Renal cortical epithelial cell (primary cell): ENCODE data around the gene AQP7. TPM values are rescaled to one million over a fixed set of nuclear protein-coding genes. Genes with fewer than 3 reads are reported as not detected.
A peak's percentile ranks its signal among the peaks of the same experiment; 100 is the strongest.
"Not testable (repeated sequence)": the region's sequence is repeated elsewhere in the genome, so short reads cannot be mapped to it uniquely, and the experiment has no call there.

Experiments used
- DNase-seq: peaks from one replicate; pipeline ENCODE4 v3.0.0-alpha.2; 2011; ENCODE audit warnings: low read depth
- total RNA-seq: library from RNA; depleted of rRNA; stranded (reverse); fragments of >200 nt; gene quantifications from 2 replicates; pipeline ENCODE4 v1.2.3, GENCODE V29; 2014

AQP7 gene
- total RNA-seq = 0.25 TPM in 1 of 2 replicates, not detected in the other

DNA sequence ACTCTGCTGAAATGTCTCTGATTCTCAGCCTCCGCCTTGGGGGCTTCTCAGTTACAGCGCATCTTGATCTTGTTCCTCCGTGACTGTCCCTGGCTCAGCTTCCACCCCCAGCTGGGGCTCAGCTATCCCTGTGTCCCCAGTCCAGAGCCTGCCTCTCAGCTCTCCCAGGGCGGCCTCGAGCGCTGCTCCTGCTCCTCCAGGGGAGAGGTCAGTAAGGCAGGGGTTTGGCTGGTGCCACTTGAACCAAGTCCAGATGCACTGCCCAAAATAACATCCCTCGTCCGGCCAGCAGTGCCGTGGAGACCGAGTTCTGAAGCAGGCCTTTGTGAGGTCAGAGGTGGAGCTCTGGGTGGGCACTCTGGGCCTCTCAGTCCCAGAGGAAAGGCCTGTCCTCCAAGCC is at the start of gene AQP7:
Gene AQP7, minus strand, starts transcription at position 198 of the 400 bp plus-strand sequence. CDS start 1,306 bp downstream, outside the sequence.
- not testable (repeated sequence) for DNase-seq

DNA sequence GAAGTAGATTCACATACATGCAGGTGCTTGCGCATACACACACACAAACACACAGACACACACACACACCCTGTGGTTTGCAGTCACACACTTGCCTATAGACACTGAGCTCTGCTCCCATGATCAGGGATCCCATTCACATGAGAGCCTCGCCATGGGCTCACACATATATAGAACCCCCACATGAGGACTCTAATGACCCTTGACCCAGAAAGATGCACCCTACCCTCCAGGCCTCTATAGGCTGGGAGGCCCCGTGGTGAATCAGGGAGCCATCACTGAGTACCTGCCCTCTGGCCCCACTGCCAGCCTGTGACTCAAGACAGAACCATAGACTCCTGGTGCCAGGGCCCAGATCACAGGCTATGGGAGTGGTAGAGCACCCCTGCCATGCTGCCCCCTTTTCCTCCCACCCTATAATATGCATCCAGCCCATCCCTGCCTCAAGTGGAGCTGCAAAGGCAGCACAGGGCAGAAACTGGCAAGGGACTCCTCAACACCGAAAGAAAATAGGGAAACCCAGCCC is 48.3 kb upstream of the AQP7 start:
- no peak for DNase-seq

DNA sequence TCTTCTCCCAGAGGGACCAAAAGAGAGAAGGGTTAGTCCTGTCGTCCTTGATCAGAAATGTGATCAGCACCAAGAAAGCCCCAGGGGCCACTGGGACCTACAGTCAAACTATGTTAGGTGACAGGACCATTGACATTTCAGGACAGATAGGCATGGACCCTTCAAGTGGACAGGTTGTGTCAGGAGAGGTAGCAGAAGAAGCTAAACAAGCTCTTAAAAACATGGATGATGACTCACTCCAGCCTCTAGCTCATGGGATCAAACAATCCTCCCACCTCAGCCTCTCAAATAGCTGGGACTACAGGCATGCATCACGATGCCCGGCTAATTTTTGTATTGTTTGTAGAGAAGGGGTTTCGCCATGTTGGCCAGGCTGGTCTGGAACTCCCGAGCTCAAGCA is 47.3 kb upstream of the AQP7 start:
- DNase-seq = no peak

DNA sequence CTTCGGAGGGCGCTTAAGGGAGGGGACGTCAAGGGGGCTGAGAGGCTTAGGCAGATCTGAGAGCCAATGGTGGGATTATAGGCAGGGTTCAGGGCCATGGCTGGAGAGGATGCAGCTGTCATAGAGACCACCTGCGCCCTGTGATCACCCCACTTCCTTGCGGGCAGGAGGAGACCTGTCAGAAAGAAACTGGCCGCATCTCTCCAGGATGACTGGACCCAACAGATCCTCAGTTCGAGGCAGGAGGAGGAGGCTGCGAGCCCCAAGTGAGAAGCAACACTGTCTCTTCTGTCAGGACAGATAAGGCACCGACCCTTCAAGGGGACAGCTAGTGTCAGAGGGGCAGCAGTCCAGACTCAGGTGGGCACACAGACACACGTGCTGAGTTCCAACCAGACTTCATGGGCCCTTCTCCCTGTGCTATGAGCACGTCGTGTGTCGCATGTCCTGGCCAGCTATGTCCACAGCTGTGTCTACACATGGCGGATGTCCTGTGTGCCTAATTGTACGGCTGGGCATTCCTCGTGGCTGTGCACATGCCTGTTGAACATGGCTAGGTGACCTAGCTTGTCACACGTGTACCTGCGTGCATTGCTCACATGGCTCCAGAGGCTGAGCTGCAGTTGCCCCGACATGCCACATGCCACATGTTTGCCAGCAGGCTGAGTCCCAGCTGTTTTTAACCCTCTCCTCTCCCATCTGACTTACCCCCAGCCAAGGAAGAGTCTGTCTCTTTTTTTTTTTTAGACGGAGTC is 45.6 kb upstream of the AQP7 start:
- no peak for DNase-seq

DNA sequence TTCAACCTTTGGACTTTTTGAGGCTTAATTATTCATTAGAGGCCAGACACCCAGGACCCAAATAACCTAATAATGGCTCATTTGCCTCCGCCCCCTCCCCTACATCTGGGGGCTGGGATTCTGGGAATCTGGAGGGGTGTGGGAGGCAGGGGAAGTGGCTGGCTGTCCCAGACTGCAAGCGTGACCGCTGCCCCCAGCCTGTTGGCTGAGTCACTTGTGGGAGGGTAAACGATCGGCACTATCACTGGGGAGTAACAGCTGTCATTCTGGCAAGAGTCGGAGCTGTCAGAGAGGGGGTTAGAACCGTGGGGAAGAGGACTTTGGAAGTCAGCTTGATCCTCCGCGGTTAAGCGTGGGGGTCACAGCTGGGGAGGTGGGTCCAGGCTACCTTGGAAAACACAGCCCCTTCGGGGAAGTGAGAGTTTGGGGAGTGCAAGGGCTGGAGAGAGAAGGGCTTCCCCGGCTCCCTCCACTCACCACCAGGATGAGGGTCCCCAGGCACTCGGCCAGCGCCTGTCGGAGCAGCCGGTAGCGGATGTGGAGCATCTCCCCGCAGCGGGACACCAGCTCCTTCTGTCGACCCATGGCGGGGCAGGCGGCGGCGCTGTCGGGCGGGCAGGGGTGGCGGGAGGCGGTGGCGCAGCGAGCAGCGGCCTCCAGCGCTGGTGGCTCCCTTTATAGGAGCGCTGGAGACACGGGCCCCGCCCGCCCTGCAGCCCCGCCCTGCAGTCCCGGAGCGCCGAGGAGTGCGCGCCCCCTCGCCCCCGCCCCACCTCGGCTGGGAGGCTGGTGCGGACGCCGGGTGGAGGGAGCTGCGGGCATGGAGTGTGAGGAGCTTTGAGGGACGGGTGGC is 44.8 kb upstream of the AQP7 start, which contains the start of gene AQP3:
Gene AQP3, minus strand, starts transcription at position 648 of the 853 bp plus-strand sequence. Its CDS starts 63 bp downstream, at position 585.
- DNase-seq = peak; percentile 85

DNA sequence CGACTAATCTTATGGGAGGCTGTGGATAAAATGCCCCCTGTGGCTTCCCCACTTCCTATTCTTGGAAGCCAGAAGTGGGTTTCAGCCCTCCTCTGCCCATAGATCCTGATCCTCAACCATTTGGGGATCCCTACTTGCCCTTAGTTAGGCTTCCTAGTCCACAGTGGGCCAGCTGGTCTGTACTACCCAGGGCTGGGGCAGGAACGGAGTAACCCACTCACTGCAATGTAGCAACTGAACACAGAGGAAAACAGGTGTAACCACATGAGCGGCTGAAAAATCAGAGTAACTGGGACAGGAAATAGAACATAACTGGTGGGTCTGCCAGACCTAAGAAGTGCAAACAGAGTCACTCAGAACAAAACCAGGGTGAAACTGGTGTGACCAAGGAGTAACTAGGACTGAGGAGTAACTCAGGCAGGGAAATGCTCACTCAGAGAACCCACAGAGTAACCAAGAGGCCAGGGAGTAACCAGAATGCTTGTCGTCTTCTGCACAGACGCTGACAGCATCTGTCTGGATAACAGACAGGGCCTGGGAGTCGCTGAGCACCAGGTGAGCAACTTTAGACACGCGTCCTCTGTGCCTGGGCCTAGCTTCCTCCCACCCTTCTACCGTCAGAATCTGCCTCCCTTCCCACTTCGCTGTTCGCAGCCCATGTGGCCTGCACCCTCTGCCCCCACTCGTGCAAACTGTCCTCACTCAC is 44.0 kb upstream of the AQP7 start:
- peak; percentile 62 for DNase-seq

DNA sequence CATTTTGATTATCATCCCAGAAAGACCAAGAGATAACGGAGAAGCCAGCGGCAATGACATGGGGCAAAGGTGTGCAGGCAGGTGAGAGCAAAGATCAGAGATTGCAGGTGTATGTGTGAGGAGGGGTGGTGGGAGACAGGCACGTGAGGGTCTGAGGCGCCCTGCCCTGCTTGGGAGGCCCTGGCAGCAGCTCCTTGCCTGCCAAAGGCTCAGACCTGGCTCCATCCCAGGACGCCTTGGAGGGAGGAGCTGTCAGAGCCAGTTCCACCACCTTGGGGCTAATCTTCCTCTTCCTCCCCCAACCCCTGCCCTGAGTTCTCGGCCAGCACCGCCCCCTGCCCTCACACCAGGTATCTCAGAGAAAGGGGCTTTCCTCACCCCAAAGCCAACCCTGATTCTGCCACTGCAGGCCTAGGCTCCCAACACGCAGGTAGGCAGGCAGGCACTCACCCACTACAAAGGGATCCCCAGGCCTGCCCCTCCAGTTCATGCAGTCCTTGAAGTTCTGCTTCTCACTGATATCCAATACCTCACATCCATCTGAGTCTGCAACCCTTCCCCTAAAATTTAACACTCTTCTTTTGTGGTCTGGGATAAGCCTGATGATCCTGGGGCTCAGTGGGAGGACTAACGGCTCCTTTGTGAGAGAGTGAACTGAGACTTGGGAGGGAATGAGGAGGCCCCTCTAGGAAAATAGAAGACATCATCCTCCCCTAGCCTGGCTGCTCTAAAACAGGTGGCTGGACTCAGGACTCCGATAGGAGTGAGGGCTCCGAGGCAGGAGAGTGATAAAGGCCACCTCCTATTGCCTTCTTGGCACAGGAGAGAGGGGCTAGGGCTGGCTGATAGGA is 43.2 kb upstream of the AQP7 start:
- no peak for DNase-seq

DNA sequence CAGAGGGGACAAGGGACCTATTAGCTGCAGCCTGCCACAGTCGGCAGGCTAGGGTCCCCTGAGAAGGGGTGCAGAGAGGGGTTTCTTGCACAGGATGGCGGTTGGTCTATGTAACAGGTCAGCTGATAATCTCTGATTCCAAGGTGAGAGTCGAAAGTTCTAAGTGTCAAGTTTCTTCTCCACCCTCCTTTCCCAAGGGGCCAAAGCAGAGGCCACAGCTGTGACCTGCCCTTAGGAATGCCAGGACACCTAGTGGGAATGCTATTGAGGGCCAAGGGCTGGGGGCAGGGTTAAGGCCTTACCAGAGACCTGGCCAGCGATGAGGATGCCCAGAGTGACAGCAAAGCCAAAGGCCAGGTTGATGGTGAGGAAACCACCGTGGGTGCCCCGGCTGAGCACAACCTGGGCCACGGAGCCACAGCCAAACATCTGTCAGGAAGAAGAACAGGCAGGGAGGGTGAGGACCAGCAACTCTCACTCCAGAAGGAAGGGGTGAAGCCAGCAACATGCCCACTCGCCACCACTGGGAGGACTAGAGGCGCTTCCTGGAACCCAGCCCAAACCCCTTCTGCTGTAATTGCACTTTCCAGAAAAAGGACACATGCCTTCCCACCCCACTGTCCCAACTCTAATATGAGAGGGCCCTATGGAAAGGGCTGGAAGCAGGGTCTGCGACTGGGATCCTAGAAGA is 41.2 kb upstream of the AQP7 start:
- DNase-seq = no peak

DNA sequence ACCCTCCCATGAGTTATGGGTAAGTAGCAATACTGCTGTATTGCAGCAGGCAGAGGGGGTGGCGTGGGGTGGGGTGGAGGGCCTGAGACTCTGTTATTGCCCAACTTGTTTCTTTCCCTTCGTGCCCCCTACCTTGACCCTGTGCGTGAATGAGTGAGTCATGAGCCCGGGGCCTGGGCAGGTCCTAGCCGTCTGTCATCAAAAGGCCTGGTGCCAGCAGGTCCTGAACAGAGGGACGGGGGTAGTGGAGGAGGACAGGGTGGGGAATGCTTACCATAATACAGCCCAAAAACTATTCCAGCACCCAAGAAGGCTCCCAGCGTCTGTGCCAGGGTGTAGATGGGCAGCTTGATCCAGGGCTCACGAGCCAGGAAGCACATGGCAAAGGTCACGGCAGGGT is 40.7 kb upstream of the AQP7 start:
- DNase-seq = peak; percentile 78

DNA sequence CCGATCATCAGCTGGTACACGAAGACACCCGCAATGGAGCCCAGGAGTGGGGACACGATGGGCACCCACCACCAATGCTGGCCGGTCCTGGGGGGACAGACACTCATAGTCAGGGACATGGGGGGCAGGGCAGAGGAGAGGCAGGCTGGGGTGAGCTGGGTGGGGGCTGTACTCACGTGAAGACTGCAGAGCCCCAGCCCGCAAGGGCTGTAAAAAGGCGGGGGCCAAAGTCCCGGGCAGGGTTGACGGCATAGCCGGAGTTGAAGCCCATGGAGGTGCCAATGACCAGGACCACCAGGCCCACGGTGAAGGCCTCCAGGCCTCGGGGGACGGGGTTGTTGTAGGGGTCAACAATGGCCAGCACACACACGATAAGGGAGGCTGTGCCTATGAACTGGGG is 39.8 kb upstream of the AQP7 start:
- no peak for DNase-seq

DNA sequence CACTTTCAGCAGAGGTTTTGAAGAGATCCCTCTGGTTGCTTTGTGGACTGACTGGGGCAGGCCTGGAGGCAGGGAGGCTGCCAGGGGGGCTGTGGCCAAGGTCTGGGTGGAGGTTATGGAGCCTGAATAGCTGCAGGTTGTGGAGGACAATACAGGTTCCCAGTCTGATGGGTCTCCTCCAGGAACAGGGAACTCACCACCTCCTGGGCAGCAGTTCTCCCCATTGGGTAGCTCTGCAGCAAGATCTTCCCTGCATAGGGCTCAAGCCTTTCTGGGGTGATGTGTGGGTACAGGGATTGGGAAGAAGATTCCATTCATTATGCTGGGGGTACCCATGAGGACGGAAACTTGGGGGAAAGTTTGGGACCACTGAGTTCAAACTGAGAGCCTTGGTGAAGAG is 38.2 kb upstream of the AQP7 start:
- no peak for DNase-seq

DNA sequence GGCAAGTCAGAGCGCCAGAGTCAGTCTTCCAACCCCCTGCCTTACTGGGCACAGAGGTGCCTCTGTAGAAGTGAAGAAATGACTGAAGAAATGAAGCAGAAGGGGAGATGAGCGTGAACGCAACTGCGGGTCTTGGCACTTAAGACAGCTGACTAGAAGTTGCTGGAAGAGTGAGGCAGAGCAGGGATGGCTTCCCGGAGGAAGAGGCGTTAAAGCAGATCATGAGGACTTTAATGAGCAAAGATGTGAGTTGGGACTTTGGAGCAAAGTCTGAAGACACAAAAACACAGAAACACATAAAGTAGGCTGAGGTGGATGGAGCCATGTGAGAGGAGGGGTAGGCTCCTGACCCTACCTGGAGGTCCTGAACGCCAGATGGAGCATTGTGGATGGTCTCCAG is 37.8 kb upstream of the AQP7 start:
- DNase-seq = no peak

DNA sequence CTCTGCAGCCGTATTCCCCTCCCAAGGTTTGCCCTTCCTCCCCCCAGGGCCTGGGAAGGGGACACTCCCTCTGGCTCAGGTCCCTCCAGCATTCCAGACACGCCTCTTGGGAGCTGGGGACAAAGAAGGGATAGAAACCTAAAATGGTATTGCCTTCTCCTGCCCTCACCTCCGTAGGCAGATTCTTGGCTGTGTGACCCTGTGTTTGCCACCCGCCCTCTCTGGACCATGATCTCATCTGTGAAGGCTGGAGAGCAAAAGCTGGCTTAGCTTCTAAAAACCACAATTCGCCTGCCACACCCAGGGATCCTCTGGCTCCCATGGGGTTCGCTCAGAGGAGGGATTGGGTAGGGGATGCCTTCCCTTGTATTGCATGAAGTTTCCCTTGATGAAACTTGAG is 37.4 kb upstream of the AQP7 start:
- DNase-seq = no peak

DNA sequence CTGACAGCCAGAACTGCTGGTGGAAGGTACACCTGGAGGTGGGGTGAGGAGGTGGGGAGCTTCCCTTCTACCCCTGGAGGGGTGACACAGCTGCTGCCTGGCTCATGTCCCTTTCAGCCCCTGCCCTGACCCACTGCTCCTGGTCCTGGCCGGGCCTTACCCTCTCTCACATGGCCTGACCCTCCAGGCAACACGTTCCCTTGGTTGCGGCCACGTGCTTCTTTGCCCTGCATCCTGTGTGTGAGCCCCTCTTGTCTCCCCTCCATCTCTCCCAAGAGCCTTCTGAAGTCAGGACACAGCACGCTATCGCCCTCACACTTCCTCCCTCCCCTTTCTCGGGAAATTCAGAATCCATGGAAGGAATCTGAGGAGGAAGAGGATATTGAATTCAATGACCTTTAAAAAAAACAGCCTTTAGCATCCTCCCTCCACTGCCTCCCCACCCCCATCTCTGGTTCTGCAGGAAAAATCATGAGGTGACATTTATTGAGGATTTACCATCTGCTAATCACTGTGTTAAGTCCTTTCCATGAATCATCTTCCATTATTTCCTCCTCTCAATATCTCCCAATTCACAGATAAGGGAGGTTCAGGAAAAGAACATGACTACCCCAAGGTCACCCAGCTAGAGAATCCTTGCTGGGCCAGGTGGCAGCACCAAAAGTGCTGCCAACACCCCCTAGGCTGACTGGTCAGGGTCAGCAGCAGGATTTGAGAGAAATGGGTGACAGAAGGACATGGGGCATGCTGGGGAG is 36.7 kb upstream of the AQP7 start:
- no peak for DNase-seq

DNA sequence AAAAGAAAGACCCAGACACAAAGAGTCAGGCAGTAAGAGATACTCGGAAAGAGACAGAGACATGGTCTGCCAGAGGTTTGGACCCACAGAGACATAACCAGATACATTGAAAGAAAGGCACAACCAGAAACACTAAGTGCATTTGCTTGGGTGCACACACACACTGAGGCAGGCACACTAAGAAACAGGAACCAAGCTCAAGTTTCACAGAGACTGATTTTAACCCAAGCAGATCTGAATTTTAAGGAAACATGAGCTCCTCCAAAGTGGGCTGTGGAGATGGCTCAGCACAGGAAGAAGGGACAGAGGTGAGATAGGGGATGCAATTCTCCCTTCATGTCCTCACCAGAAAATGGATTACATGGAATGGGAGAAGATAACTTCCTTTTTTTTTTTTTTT is 35.5 kb upstream of the AQP7 start:
- no peak for DNase-seq

DNA sequence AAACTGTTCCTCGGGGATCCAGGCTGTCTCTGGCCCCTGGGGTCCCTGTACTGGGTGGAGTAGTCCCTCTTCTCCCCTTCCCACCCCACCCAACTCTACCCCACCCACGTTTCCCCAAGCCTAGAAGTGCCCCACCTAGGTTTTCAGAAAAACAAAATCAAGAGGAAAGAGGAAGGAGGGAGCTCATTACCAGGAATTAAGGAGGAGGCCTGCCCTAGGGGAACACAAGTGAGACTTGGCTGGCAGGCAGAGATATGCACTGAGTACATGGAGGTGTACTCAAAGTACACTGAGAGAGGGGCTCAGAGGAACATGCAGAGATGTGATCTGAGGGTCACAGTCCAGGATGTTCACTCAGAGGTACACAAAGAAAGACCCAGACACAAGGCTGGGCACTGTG is 34.8 kb upstream of the AQP7 start:
- no peak for DNase-seq

DNA sequence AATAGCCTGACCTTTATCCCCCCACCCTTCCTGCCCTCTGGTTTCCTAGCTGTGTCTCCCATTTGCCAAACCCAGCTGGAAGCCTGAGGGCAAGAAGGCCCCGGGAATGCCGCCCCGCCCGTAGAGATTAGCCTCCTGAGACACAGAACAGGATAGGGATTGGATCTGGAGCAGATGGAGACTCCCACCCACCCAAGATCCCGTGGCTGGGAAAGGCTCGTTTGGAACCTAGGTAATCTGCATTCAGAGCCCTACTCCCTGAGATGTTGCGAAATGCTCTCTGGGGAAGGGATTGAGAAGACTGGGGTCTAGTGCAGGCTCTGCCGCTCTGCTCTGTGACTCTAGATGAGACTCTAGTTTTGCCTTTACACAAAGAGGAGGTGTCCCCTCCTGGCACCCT is 34.1 kb upstream of the AQP7 start:
- no peak for DNase-seq

DNA sequence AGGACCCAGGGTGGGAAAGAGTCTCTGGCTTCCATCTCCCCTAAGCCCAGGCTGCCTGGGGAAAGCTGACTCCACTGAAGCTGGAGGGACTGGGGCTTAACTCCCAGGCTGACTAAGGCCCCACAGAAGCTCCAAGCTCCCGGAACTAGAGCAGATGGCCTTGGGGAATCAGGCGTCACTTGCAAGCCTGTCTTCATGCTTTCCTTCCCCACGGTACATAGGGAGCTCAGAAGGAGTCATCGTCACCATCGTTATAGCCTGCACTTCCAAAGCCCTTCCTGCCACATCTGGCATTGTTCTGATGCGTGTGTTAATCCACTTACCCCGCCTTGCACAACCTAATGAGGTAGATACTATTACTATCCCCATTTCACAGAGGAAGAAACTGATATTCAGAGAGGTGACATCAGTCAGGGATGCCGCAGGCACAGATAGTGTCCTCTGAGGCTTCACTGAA is 33.5 kb upstream of the AQP7 start:
- no peak for DNase-seq

DNA sequence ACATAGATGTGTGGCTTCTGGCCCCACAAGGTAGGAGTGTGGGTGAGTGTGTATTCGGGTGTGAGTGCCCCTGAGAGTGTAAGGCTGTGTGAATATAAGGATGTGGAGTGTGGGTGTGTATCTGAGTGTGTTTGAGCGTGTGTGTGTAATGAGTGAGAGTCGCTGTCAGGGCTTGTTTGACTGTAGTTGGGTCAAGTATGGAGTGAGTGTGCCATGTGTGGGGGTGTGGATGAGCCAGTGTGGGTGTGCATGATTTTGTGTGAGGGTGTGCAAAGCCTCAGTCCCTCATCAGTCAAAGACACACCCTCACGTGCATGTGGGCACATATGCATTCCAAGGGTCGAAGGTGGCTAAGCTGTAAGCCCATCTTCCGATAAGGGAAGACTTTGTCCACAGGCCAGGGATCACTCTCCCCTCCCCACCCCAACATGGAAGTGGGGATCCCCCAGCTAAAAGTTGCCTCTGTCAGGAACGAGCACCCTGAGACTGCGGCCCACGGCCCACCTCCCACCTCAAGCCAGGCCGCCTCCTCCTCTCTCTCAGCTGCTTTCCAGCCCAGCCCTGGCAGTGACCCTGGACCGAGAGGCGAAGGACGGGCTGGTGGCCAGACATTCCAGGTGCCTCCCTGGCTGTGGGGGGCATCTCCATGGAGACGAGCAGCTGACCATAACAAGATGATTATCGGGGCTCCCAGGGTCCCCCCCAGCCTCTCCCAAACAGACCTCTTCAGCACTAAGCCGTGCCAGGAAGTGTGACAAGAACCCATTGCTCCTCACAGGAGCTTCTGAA is 32.1 kb upstream of the AQP7 start:
- DNase-seq = no peak
